Tibial nerve (tissue), 4 donors: ENCODE results near the gene TTC31. TPM values are rescaled to one million over a fixed set of nuclear protein-coding genes. Genes with fewer than 3 reads are reported as not detected.

Experiments used
- DNase-seq, 2 donors: peaks; one replicate each; pipeline ENCODE4 v3.0.0-alpha.2; 2019; ENCODE audit warnings: low spot score in 2 of 2
- H3K27ac ChIP-seq, 4 donors: fragments of 200-600 bp; sonication (generic) in 3 of 4; one replicate each; pipeline ENCODE4 v1.5.1; 2017 to 2019; ENCODE audit warnings: mild to moderate bottlenecking in 1 of 4
- H3K27me3 ChIP-seq, 2 donors: fragments of 200-600 bp; sonication (generic) in 1 of 2; one replicate each; pipeline versions ENCODE4 v1.5.1 to v1.6.0; 2017 to 2019
- H3K36me3 ChIP-seq, 3 donors: fragments of 200-600 bp; sonication (generic); one replicate each; pipeline ENCODE4 v1.5.1; 2018 to 2019
- H3K4me1 ChIP-seq, 4 donors: fragments of 200-600 bp; sonication (generic) in 3 of 4; one replicate each; pipeline ENCODE4 v1.5.1; 2017 to 2019
- H3K4me3 ChIP-seq, 4 donors: fragments of 200-600 bp; sonication (generic) in 3 of 4; one replicate each; pipeline ENCODE4 v1.5.1; 2017 to 2019; ENCODE audit warnings: mild to moderate bottlenecking in 1 of 4, moderate library complexity in 1 of 4
- H3K9me3 ChIP-seq, 4 donors: fragments of 200-600 bp; sonication (generic) in 3 of 4; one replicate each; pipeline ENCODE4 v1.5.1; 2017 to 2019
- EP300 ChIP-seq, 2 donors: sonication (generic); formaldehyde crosslinking; IDR thresholded peaks; one replicate each; pipeline ENCODE4 v1.6.1; 2017; ENCODE audit warnings: antibody characterized with exemption in 2 of 2, mild to moderate bottlenecking in 1 of 2
- POLR2A ChIP-seq, 2 donors: fragments of 450-650 bp; IDR thresholded peaks; one replicate each; pipeline ENCODE4 v1.6.1; 2017; ENCODE audit warnings: antibody characterized with exemption in 2 of 2, mild to moderate bottlenecking in 2 of 2, moderate library complexity in 2 of 2
- WGBS, 2 donors: methylation state at CpG; one replicate each; pipeline ENCODE4 v1.1.5; 2018; 5-methylcytosine and 5-hydroxymethylcytosine counted together
- total RNA-seq, 4 donors: library from RNA; depleted of rRNA; stranded (reverse); fragments of >200 nt; gene quantifications; one replicate each; pipeline ENCODE4 v1.1.0, GENCODE V29; 2016
- TF ChIP-seq, protein P1 (sequence below), 5 experiments: fragments of 200-600 bp in 3 of 5; fragments of 450-650 bp in 2 of 5; sonication (generic) in 3 of 5; IDR thresholded peaks; one replicate each; pipeline ENCODE4 v1.5.1; 2016 to 2019; ENCODE audit warnings: antibody characterized with exemption in 5 of 5, mild to moderate bottlenecking in 3 of 5, moderate library complexity in 2 of 5

Gene TTC31
- total RNA-seq, 4 donors from 2014 or later, result 14.6 to 43.3 (median 36.4) TPM

DNA sequence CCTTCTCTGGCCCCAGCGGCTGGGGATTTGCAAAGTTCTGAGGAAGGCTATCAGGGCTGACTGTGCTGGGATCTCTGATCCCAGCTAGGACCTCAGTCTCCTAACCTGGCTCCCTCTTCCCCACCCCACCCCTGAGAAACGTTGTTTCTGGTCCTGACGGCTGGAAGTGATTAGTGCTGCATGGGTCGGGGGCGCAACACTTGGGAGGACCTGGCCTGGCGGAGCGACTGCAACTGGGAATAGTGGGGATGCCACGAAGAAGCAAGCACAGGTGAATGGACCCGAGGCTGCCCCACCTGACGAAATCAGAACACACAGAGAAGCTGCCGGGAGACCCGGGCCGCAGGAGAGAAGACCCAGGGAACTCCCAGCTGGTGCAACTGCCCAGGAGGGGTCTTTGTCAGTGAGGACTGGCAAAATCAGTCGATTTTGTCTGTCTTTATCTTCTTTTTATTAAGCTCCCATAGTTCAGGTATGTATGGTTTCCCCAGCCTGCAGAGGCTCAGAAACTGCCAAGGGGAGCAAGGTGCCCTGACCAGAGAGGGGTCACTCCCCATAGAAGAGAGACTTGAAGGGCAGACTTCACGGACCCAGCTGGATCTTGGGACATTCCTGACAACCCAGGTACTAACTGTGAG, 17.2 kb downstream of the TTC31 start:
- no peak for DNase-seq
- TF ChIP-seq, protein P1, sequence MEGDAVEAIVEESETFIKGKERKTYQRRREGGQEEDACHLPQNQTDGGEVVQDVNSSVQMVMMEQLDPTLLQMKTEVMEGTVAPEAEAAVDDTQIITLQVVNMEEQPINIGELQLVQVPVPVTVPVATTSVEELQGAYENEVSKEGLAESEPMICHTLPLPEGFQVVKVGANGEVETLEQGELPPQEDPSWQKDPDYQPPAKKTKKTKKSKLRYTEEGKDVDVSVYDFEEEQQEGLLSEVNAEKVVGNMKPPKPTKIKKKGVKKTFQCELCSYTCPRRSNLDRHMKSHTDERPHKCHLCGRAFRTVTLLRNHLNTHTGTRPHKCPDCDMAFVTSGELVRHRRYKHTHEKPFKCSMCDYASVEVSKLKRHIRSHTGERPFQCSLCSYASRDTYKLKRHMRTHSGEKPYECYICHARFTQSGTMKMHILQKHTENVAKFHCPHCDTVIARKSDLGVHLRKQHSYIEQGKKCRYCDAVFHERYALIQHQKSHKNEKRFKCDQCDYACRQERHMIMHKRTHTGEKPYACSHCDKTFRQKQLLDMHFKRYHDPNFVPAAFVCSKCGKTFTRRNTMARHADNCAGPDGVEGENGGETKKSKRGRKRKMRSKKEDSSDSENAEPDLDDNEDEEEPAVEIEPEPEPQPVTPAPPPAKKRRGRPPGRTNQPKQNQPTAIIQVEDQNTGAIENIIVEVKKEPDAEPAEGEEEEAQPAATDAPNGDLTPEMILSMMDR (IDR thresholded peaks at IDR 0.05), result no peak
- TF ChIP-seq POLR2A (IDR thresholded peaks at IDR 0.05) (no peak), EP300 (IDR thresholded peaks at IDR 0.05) (no peak)
- Histone ChIP-seq H3K4me3 (no peak overlapping the region), H3K27me3 (peaks cover 0 to 56% of the 10 kb centered on the region in 2 donors), H3K9me3 (no peaks in the 10 kb centered on the region), H3K27ac (no peak overlapping the region), H3K4me1 (peaks cover 0 to 64% (median 28%) of the 10 kb centered on the region in 4 donors), H3K36me3 (peaks cover 0 to 10% (median 0%) of the 10 kb centered on the region in 3 donors)
- WGBS, 2 donors, result 48 to 58% methylated on average over 14 to 15 of the region's 15 CpGs

DNA sequence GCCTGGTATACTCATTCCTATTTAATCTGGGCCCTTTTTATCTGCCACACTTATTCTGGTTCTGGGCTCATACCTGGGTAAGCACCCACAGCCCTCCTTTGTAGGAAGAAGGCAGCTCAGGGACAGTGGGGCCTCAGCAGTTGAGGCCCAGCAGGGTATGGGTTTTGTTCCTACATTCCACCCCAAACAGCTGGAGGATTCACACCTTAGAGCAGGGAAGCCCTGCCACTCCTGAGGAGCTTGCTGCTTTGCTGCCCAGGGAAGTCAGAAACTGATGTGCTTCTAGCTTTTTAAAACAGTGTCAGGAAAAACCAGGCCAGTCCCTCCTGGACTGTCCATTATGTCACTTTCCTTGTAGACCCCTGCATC, 17.7 kb downstream of the TTC31 start:
- Histone ChIP-seq H3K36me3 (peaks cover 0 to 15% (median 0%) of the 10 kb centered on the region in 3 donors), H3K4me3 (no peak overlapping the region), H3K27ac (no peak overlapping the region), H3K4me1 (peaks cover 0 to 69% (median 30%) of the 10 kb centered on the region in 4 donors), H3K27me3 (peaks cover 0 to 56% of the 10 kb centered on the region in 2 donors), H3K9me3 (no peaks in the 10 kb centered on the region)
- TF ChIP-seq POLR2A (IDR thresholded peaks at IDR 0.05), result no peak
- TF ChIP-seq EP300 (IDR thresholded peaks at IDR 0.05), result no peak
- no peak for DNase-seq

DNA sequence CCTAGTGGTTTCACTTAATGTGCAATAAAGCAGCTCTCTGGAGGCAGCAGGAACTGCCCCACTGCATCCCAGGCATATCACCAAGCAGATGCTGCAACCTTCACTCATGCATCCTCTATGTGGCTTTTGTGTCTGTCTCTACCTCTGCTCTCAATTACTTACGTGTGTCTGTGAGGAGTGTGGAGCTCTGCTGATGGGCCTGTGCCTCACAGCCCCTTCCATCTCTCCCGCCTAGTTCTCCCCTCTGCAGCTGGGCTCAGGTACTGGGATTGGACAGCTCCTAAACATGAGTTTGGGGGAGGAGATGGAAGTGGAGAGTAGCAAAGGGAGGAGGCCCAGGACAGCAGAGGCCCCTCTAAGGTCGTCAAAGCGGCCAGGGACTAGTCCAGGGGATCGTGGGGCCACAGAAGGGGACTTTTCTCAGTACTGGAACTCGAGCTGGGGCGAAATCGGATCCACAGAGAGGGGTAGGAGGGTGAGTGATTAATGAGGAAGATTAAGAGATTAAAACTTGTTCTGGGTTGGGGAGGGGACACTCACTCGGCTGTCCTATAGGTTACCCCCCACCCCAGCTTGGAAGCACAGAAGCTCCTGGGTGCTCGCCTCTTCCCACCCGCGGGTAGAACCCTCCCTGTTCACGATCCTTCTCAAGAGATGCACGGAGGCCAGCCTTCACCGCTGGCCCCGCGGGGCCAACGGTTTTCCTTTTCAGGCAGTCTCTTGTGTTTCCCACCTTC, 18.6 kb downstream of the TTC31 start:
- WGBS, 2 donors, result 83 to 84% methylated on average over 18 of the region's 18 CpGs
- DNase-seq, result no peak
- Histone ChIP-seq H3K4me3 (no peak overlapping the region), H3K9me3 (no peaks in the 10 kb centered on the region), H3K36me3 (peaks cover 0 to 24% (median 0%) of the 10 kb centered on the region in 3 donors), H3K4me1 (peaks cover 0 to 78% (median 39%) of the 10 kb centered on the region in 4 donors), H3K27ac (no peak overlapping the region), H3K27me3 (peaks cover 0 to 56% of the 10 kb centered on the region in 2 donors)
- TF ChIP-seq POLR2A (IDR thresholded peaks at IDR 0.05) (no peak), EP300 (IDR thresholded peaks at IDR 0.05) (no peak)
- TF ChIP-seq, protein P1 (IDR thresholded peaks at IDR 0.05), result no peak

DNA sequence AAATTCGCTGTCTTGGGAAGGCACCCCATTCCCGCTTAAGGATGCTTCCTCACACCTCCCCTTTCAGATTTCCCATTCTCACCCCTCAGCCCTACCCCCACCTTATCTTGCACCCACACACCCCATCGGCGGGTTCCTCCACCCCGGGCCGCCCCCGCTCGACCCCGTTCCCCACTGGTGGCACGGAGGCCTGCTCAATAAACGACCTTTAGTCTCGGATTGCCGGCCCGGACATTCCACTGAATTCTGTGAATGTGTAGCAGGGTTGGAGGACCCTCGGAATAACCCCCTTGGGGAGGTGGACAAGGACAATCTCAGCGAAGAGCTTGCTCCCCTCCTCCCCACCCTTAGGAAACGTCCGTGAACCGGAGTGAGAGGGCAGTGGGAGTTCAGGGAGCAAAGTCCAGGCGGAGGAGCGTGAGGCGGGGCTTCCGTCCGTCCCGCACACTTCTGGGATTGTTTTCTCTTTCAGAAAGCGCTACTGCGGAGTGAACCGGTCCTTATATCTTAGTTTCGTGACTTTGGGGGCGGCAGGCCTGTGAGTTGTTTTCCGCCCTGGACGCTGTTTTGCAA, 19.4 kb downstream of the TTC31 start:
- Histone ChIP-seq H3K4me1 (peaks cover 0 to 83% (median 44%) of the 10 kb centered on the region in 4 donors), H3K27me3 (peaks cover 0 to 51% of the 10 kb centered on the region in 2 donors), H3K36me3 (peaks cover 0 to 25% (median 0%) of the 10 kb centered on the region in 3 donors), H3K27ac (peak overlapping the region in 3 of 4 donors; percentile 73 to 82 (median 79)), H3K4me3 (peak overlapping the region; percentile 28 to 59 (median 56)), H3K9me3 (no peaks in the 10 kb centered on the region)
- WGBS, 2 donors, result 12 to 17% methylated on average over 32 of the region's 32 CpGs
- TF ChIP-seq, protein P1 (IDR thresholded peaks at IDR 0.05), result no peak
- TF ChIP-seq POLR2A (IDR thresholded peaks at IDR 0.05) (no peak), EP300 (IDR thresholded peaks at IDR 0.05) (no peak)
- DNase-seq, result no peak

DNA sequence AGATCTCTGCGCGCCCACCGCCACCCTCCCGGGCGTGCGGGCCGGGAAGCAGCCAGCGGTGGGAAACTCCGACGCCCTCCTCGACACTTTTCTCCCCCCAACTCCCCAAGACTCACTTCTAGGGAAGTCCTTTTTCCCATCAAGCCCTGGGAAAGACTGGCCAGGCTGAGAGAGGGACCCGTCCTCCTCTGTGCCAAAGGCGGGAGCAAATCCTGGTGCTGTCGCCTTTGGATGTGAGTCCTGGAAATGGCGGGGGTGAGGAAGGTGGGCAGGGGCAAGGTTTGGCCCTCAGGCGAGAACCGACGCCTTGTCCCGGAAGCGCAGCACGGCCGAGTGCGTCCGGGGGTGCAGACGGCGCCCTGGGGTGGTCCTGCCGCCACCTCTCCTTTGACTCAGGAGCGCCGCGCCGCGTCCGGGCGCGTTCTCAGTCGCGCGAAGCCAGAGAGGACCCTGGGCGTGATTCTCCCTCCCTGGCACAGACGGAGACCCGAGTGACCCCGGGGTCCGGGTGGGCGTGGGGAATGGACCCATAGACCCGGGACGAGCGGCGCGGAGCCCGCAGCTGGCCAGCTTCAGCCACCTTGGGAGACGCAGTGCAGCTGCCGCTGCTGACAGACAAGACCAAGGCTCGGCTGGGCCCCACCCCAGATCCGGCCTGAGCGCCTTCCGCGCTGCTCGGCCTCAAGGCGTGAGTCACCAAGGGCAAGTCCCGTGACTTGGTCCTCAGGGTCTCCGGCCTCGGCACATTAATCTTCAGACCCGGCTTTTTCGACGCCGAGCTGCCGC, 20.0 kb downstream of the TTC31 start:
- peak; percentile 56 to 74 for DNase-seq
- TF ChIP-seq POLR2A (IDR thresholded peaks at IDR 0.05) (peak; percentile 34 to 36), EP300 (IDR thresholded peaks at IDR 0.05) (peak in 1 of 2 donors; percentile 77)
- TF ChIP-seq, protein P1 (IDR thresholded peaks at IDR 0.05), result peak in 1 of 5 experiments; percentile 27
- WGBS, 2 donors, result 2 to 8% methylated on average over 38 to 46 of the region's 67 CpGs
- H3K4me3 ChIP-seq, result peak overlapping the region; percentile 28 to 59 (median 56)
- H3K9me3 ChIP-seq, result no peaks in the 10 kb centered on the region
- peaks cover 0 to 25% (median 0%) of the 10 kb centered on the region in 3 donors for H3K36me3 ChIP-seq
- H3K27ac ChIP-seq, result peak overlapping the region; percentile 16 to 82 (median 76)
- peaks cover 0 to 44% of the 10 kb centered on the region in 2 donors for H3K27me3 ChIP-seq
- peaks cover 0 to 78% (median 39%) of the 10 kb centered on the region in 4 donors for H3K4me1 ChIP-seq
